ENCODE data around the gene RNF144A. TPM values are rescaled to one million over a fixed set of nuclear protein-coding genes. Genes with fewer than 3 reads are reported as not detected.

RNF144A gene
- total and polyA plus RNA-seq, 12 donors, result 13.0 to 103 (median 42.3) TPM

DNA sequence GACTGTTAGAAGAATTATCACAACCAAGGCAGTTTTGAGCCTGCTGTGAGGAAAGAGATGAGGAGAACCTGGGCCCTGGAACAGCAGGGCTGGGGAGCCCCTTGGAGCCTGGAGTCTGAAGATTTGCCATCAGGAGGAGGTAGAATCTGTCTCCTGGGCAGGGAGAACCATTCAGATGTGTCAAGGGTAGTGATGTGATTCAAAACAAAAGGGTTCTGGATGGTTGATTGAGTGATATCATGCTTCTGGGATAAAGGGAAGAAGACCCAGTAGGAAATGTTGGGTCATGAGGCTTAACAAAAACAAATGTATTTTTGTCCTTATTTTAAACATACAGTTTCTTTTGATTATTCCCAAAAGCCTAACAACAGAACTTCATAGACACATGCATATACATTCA lies 28.6 kb downstream of the RNF144A start:
- H3K9me3 ChIP-seq (replicated peaks in 1 of 3), result no peaks in the 10 kb centered on the region
- peaks cover 0 to 9% of the 10 kb centered on the region in 2 donors for H3K36me3 ChIP-seq (replicated peaks in 1 of 2)
- TF ChIP-seq POLR2A (IDR thresholded peaks at IDR 0.05), result no peak
- TF ChIP-seq, protein P1, sequence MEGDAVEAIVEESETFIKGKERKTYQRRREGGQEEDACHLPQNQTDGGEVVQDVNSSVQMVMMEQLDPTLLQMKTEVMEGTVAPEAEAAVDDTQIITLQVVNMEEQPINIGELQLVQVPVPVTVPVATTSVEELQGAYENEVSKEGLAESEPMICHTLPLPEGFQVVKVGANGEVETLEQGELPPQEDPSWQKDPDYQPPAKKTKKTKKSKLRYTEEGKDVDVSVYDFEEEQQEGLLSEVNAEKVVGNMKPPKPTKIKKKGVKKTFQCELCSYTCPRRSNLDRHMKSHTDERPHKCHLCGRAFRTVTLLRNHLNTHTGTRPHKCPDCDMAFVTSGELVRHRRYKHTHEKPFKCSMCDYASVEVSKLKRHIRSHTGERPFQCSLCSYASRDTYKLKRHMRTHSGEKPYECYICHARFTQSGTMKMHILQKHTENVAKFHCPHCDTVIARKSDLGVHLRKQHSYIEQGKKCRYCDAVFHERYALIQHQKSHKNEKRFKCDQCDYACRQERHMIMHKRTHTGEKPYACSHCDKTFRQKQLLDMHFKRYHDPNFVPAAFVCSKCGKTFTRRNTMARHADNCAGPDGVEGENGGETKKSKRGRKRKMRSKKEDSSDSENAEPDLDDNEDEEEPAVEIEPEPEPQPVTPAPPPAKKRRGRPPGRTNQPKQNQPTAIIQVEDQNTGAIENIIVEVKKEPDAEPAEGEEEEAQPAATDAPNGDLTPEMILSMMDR (IDR thresholded peaks at IDR 0.05), result no peak
- H3K27ac ChIP-seq, result peak overlapping the region in 1 of 5 donors; percentile 18
- H3K4me3 ChIP-seq, result no peak overlapping the region
- peaks cover 10 to 25% of the 10 kb centered on the region in 2 donors for H3K4me1 ChIP-seq (replicated peaks in 1 of 2)
- intact Hi-C loops (cut with DNase I), result no loop called here
- peak in 1 of 7 donors; percentile 25 for DNase-seq
- no peaks in the 10 kb centered on the region for H3K27me3 ChIP-seq

- intact Hi-C loops (cut with DNase I), result no loop called here
- Histone ChIP-seq H3K27me3 (no peaks in the 10 kb centered on the region), H3K36me3 (replicated peaks in 1 of 2) (peaks cover 0 to 6% of the 10 kb centered on the region in 2 donors), H3K9me3 (replicated peaks in 1 of 3) (no peaks in the 10 kb centered on the region), H3K4me3 (no peak overlapping the region), H3K4me1 (replicated peaks in 1 of 2) (peaks cover 10 to 22% of the 10 kb centered on the region in 2 donors), H3K27ac (no peak overlapping the region)
- DNase-seq, result no peak
- TF ChIP-seq, protein P1 (IDR thresholded peaks at IDR 0.05), result no peak
- no peak for TF ChIP-seq POLR2A (IDR thresholded peaks at IDR 0.05)
- WGBS, 4 donors, result 85 to 93% (median 91%) methylated on average over 2 of the region's 2 CpGs
Measured at GRCh38 chr2:6946722-6947121, 29.5 kb downstream of the RNF144A start.

GRCh38 chr2:6947929-6948676 lies 30.9 kb downstream of the RNF144A start:
- DNase-seq, result peak in 1 of 7 donors; percentile 42
- 83 to 89% (median 89%) methylated on average over 6 of the region's 6 CpGs for WGBS, 4 donors
- Histone ChIP-seq H3K27me3 (no peaks in the 10 kb centered on the region), H3K4me1 (replicated peaks in 1 of 2) (peaks cover 10 to 22% of the 10 kb centered on the region in 2 donors), H3K9me3 (replicated peaks in 1 of 3) (no peaks in the 10 kb centered on the region), H3K36me3 (replicated peaks in 1 of 2) (no peaks in the 10 kb centered on the region), H3K4me3 (no peak overlapping the region), H3K27ac (no peak overlapping the region)
- intact Hi-C loops (cut with DNase I), result no loop called here
- TF ChIP-seq POLR2A (IDR thresholded peaks at IDR 0.05), result no peak
- TF ChIP-seq, protein P1 (IDR thresholded peaks at IDR 0.05), result no peak

GRCh38 chr2:6948677-6949351 lies 31.6 kb downstream of the RNF144A start:
- TF ChIP-seq, protein P1 (IDR thresholded peaks at IDR 0.05), result no peak
- TF ChIP-seq POLR2A (IDR thresholded peaks at IDR 0.05), result no peak
- intact Hi-C loops (cut with DNase I), result no loop called here
- WGBS, 4 donors, result 90 to 95% (median 93%) methylated on average over 6 of the region's 6 CpGs
- H3K27ac ChIP-seq, result no peak overlapping the region
- no peak overlapping the region for H3K4me3 ChIP-seq
- no peaks in the 10 kb centered on the region for H3K9me3 ChIP-seq (replicated peaks in 1 of 3)
- no peaks in the 10 kb centered on the region for H3K36me3 ChIP-seq (replicated peaks in 1 of 2)
- DNase-seq, result peak in 1 of 7 donors; percentile 31
- H3K27me3 ChIP-seq, result no peaks in the 10 kb centered on the region
- H3K4me1 ChIP-seq (replicated peaks in 1 of 2), result peaks cover 10 to 22% of the 10 kb centered on the region in 2 donors
